Stimulated activated CD8-positive, alpha-beta memory T cell treated with anti-CD3 and anti-CD28 coated beads, Interleukin-15, amount 100 ng/mL, for 1 hour (primary cell): Measurements from ENCODE around the gene CFAP58.

Experiments used
- DNase-seq: peaks from one replicate; pipeline ENCODE4 v3.0.0-alpha.2; 2020; ENCODE audit warnings: low read depth

CFAP58 gene

DNA sequence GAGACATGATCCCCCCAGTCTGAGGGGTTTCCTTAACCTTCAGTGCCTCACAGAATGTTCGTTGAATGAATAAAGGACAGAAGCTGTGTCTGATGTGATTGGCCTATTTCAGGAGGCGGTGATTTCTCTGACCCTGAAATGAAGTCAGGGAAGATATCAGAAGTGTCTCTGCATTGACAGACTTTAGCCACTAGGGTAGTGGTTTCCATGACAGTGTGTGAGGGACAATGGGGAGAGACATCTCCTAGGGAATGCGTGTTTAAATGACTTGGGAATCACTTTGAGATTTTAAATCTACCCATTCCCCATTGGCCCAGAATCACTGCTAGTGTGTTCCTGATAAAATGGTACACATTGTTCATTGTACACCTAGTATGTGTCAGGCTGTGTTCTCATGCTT is 132.0 kb downstream of the CFAP58 start:
- DNase-seq: no peak

DNA sequence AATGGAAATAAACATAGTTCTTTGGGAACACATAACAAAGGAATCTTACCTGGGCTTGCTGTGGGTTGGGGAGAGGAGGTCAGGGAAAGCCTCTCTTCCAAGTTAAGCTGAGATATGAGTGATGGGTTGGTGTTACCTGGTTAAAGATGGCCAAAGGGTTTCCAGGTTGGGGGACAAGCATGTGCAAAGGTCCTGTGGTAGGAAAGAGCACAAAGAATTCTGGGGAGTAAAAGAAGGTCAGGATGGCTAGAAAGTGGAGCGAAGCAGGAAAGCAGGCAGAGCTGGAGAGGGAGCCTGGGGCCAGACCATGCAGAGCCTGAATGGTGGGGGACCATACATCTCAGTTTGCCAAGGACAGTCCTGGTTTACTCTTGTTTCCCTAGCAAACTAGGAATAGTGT is 133.2 kb downstream of the CFAP58 start:
- no peak for DNase-seq

DNA sequence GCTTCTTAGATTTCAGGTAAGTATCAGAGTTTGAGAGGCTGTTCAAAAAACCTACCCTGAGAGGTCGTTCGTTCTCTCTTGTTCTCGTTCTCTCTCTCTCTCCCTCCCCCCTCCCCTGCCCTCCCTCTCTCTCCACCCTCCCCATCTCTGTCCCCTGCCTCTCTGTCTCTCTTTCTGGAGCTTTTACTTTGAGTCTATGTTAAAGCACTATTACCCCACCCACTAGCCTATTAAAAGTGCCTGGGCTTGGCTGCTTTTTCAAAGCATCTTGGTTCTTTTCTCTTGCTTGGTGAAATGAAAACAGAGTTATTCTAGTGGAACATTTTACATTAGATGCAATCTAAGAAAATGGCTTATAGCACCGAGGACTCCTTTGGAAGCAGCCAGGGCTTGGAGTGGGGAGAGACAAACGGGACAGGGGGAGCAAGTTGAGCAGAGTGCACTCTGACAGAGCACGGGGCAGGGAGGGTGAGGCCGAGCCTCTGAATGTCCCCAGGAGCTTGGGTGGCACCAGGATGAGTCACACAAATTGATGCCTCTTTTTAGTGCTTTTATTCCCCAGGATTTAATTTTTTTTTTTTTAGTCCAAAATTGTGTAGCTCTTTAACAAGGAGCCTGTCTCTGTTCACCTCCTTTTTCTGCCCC is 134.3 kb downstream of the CFAP58 start:
- no peak for DNase-seq

DNA sequence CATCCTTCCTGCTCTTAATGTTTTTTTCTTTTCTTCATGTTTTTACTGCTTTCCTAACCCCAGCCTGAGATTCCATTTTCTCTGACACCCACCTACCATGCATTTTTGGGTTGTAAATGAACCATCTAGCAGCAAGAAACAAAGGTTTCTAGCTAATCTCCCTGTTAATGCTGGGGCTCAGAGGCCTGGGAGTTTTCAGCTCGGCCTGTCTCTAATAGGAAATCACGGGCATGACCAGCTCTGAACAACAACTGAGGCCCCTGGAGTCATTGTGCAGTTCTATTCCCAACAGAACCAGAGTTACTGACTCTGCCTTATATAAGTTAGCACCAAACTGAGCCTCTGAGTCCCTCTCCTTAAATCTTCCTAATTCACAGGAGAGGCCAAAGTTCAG is 134.8 kb downstream of the CFAP58 start:
- no peak for DNase-seq

DNA sequence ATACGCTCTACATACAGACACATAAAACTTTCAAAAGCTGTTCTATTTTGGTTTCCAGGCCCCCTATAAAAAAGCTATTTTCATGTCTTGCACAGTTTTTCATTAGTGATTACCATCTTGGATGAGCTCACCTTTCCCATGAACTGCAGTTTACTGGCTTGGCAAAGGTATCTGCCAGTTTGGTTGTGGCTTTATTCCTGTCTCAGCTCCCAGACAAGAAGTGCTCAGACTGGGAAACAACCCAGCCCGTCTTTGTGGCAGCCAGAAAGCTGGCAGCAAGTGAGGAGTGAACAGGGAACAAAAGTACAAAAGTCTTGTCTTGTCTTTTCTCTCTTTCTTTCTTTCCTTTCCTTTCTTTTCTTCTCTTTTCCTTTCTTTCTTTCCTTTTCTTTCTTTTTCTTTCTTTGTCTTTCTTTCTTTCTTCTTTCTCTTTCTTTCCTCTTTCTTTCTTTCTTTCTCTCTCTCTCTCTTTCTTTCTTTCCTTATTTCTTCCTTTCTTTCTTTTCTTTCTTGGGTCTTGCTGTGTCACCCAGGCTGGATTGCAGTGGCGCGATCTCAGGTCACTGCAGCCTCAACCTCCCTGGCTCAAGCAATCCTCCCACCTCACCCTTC is 138.8 kb downstream of the CFAP58 start:
- DNase-seq: no peak

DNA sequence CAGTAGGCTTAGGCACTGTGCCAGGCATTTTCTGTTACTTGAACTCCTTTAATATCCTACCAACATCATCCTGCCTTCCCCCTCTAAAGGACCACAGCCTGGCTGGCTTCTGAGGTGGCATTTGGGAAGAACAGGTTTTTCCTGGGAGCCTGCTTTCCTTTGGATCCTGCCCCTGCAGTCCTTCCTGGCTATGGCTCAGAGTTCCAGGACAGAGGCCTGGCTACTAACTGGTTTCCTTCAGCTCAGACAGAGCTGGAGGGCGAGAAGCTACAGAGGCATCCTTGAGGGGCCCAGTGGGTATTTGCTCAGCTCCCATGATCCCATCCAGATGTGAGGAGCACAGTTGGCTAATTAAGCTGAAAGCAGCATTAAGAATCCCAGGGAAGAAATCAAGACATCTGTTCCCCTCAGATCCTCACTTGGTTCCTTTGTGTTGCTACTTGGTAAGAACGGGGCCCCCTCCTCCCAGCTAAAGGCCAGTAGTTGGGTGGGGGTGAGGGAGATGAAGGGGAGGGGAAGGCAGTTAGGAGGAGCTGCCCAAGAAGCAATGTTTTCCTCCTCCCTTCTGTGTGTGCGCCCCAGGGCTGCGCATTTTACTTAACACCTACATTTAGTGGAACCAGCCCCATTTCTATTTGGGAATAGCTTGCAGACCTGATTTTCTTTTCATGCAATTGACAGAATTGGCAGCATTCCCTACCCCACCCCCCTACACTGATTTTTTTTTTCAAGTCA is 144.9 kb downstream of the CFAP58 start:
- DNase-seq: no peak

DNA sequence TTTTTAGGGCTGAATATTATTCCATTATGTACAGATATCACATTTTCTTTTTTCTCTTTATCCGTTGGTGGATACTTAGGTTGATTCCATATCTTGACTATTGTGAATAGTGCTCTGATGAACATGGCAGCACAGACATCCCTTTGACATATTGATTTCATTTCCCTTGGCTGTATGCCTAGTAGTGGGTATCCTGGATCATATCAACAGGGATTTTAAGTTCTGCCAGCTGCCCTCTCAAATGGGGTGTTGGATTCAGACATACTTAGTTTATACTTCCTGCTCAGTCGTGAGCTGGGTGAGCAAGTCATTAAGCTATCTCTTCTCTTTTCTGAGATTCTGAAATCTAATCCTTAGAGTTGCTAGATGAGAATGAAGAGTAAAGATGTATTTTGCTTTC is 147.8 kb downstream of the CFAP58 start:
- no peak for DNase-seq

DNA sequence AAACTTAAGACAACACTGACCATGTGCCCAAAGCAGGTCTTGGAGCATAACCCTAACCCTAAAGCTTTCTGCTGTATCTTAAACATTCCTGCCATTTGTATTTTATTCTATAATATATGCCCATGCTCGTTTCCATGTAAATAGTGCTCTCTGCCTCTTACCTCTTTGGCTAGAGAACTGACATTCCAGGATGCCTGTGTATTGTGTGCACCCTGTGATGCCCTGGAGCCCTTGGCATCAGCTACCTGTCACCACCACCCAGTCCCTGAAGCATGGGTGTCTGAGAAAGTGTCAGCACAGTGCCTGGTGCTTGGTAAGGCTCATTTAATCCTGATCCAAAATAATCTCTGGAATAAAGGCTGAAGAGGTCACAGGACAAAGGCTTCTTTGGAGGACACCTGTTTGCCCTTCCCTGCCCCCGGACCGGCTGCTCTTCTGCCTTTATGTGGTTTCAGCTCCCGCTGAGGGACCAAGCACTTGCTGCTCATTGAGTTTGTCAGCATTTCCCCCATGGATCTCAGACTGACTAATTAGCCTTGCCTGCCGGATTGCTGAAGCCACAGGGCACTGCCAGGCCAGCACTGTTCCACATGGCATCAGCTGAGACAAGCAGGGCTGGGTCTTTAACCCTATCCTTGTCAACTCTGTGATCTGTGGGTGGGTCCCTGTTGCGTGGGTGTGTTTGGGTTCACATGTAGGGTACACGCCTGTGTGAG is 148.4 kb downstream of the CFAP58 start:
- no peak for DNase-seq

DNA sequence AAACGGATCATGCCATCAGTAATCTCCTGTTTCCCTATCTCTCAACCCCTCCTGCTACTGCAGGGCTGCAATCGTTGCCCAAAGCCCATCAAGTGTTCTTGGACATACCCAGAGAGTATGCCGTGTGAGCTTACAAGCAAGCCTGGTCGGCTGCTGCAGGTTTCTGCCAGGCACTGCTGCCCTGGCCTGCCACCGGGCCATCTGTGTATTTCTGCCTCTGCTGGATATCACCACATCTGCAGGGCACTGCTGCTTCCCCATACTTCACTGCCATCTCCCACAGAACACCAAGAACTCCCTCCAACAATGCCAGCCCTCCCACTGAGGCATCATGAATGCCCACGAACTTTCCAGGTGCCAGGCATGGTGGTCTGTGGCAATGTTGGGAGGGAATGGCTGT is 149.3 kb downstream of the CFAP58 start:
- DNase-seq: no peak
